ENCODE results near the gene RMI2.

- TF ChIP-seq CTCF (tag by site-specific recombination; IDR thresholded peaks at IDR 0.05): no peak
- no peak for TF ChIP-seq ZBTB17 (tag by site-specific recombination; IDR thresholded peaks at IDR 0.05)
- TF ChIP-seq ZBTB48 (tag by site-specific recombination; IDR thresholded peaks at IDR 0.05): no peak
- TF ChIP-seq ZNF426 (tag by site-specific recombination; IDR thresholded peaks at IDR 0.05): no peak
- no peak for TF ChIP-seq ZNF24 (tag by site-specific recombination; IDR thresholded peaks at IDR 0.05)
- no peak for TF ChIP-seq ZNF350 (tag by site-specific recombination; IDR thresholded peaks at IDR 0.05)
- no peak for TF ChIP-seq ZNF138 (tag by site-specific recombination; IDR thresholded peaks at IDR 0.05; ENCODE audit: borderline replicate concordance)
- TF ChIP-seq REST (tag by site-specific recombination; IDR thresholded peaks at IDR 0.05): no peak
These were observed 3.7 kb downstream of the RMI2 start for GRCh38 chr16:11348737-11349598.
